ENCODE results near the gene DELE1. TPM values are rescaled to one million over a fixed set of nuclear protein-coding genes. Genes with fewer than 3 reads are reported as not detected.
A peak's percentile ranks its signal among the peaks of the same experiment; 100 is the strongest.
"Not testable (repeated sequence)": the region's sequence is repeated elsewhere in the genome, so short reads cannot be mapped to it uniquely, and the experiment has no call there.

Gene DELE1
- total RNA-seq, 4 donors from 2014 or later, result 42.5 to 99.6 (median 59.9) TPM

DNA sequence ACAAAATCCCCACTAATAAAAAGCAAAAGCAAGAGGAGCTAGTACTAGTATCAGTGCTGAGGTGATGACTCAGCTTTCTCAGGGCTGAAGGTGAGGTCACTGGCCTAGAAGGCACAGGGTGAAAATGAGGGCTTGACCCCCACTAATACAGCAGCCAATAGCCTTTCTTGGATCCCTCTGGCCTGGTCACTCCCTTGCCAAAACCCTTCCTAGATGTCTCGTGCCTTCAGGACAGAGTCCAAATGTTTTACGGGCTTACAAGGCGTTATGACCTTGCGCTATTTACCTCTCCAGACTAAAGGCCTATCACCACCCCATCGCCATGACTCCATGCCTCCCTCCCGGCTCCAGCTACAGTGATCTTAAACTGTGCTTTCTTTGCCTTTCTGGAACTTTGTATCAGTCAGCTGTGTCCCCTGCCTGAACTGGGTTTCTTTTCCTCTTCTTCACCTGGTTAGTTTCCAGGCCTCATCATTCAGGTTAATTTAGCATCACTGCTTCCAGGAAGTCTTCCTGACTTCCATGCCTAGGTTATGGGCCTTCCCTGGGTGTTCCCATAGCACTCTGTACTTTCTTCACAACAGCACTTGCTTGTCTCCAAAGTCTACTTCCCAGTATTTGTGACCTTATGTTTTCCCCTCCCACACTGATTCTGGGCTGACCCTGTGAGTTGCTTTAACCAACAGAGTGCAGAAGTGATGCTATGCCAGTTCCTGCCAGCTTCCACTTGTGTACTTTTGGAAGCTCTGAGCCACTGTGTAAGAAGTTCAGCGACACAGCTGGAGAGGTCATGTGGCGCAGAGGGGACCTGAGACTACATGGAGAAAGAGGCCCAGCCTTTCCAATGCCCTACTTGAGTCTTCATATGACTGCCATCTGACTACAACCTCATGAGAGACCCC lies 4.2 kb upstream of the DELE1 start:
- TF ChIP-seq, protein P1, sequence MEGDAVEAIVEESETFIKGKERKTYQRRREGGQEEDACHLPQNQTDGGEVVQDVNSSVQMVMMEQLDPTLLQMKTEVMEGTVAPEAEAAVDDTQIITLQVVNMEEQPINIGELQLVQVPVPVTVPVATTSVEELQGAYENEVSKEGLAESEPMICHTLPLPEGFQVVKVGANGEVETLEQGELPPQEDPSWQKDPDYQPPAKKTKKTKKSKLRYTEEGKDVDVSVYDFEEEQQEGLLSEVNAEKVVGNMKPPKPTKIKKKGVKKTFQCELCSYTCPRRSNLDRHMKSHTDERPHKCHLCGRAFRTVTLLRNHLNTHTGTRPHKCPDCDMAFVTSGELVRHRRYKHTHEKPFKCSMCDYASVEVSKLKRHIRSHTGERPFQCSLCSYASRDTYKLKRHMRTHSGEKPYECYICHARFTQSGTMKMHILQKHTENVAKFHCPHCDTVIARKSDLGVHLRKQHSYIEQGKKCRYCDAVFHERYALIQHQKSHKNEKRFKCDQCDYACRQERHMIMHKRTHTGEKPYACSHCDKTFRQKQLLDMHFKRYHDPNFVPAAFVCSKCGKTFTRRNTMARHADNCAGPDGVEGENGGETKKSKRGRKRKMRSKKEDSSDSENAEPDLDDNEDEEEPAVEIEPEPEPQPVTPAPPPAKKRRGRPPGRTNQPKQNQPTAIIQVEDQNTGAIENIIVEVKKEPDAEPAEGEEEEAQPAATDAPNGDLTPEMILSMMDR (IDR thresholded peaks at IDR 0.05), result no peak
- Histone ChIP-seq H3K4me1 (peaks cover 16% of the 10 kb centered on the region), H3K27ac (no peak overlapping the region), H3K4me3 (no peak overlapping the region), H3K9me3 (no peaks in the 10 kb centered on the region), H3K36me3 (no peaks in the 10 kb centered on the region), H3K27me3 (no peaks in the 10 kb centered on the region)
- no peak for DNase-seq (ENCODE audit: low spot score in 2 of 2)
- WGBS, result 90% methylated on average over 8 of the region's 8 CpGs

DNA sequence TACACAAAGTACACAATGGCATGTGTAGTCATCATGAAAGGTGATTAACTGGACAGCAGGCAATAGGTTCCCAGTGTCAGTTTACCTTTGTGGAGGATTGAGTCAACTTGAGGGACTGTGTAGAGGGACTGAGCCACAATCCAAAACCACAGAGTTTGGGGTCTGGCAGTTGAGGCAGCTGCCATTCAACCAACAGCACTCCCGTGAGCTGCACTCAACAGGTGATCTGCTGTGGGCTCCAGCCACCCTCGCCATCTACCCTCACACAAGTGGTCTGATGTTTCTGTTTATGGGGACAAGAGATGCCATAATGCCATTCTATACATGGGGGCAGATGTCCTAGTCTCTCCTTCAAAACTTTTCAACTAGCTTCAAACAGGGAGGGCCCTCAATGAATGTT lies 2.9 kb upstream of the DELE1 start:
- TF ChIP-seq POLR2A (IDR thresholded peaks at IDR 0.05), result no peak
- TF ChIP-seq EP300 (IDR thresholded peaks at IDR 0.05), result no peak
- TF ChIP-seq, protein P1 (IDR thresholded peaks at IDR 0.05), result no peak
- no peak for TF ChIP-seq POLR2AphosphoS5 (IDR thresholded peaks at IDR 0.05)
- H3K36me3 ChIP-seq, result peaks cover 7% of the 10 kb centered on the region
- H3K27ac ChIP-seq, result no peak overlapping the region
- whole genome bisulfite sequencing, result 92% methylated on average over 2 of the region's 2 CpGs
- peaks cover 20% of the 10 kb centered on the region for H3K4me1 ChIP-seq
- H3K4me3 ChIP-seq, result no peak overlapping the region
- no peaks in the 10 kb centered on the region for H3K27me3 ChIP-seq
- DNase-seq (ENCODE audit: low spot score in 2 of 2), result no peak
- H3K9me3 ChIP-seq, result no peaks in the 10 kb centered on the region

DNA sequence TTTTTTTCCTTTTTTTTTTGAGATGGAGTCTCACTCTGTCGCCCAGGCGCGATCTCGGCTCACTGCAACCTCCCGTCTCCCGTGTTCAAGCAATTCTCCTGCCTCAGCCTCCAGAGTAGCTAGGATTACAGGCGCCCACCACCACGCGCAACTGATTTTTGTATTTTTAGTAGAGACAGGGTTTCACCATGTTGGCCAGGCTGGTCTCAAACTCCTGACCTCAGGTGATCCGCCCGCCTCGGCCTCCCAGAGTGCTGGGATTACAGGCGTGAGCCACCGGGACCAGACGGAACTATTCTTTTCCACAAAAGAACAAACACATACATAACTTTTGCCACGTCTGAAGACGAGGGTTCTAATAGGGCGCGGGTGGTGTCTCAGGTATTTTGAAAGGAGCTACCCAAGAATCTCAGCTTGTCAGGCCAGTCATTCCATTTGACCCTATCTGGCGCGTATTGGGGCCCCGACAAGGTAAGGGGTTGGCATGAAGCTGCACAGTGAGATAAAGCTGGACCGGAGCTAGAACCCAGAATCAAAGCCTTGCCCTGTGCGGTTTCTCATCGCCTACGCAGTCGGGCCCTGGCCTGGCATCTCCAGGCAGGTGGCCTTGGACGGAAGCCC lies 734 bp upstream of the DELE1 start:
- H3K27me3 ChIP-seq; H3K9me3 ChIP-seq; DNase-seq (ENCODE audit: low spot score in 2 of 2): not testable (repeated sequence)
- 53% methylated on average over 27 of the region's 28 CpGs for WGBS
- peaks cover 26% of the 10 kb centered on the region for H3K36me3 ChIP-seq
- peak overlapping the region; percentile 95 for H3K27ac ChIP-seq
- peak overlapping the region; percentile 76 for H3K4me3 ChIP-seq
- H3K4me1 ChIP-seq, result peaks cover 20% of the 10 kb centered on the region

- Histone ChIP-seq H3K27me3 (no peaks in the 10 kb centered on the region), H3K4me3 (no peak overlapping the region), H3K9me3 (no peaks in the 10 kb centered on the region), H3K27ac (no peak overlapping the region), H3K4me1 (peaks cover 20% of the 10 kb centered on the region), H3K36me3 (peaks cover 60% of the 10 kb centered on the region)
- DNase-seq (ENCODE audit: low spot score in 2 of 2), result no peak
- TF ChIP-seq, protein P1 (IDR thresholded peaks at IDR 0.05), result no peak
- TF ChIP-seq EP300 (IDR thresholded peaks at IDR 0.05) (no peak), POLR2A (IDR thresholded peaks at IDR 0.05) (no peak), POLR2AphosphoS5 (IDR thresholded peaks at IDR 0.05) (no peak)
- 81% methylated on average over 2 of the region's 2 CpGs for WGBS
Measured at GRCh38 chr5:141926434-141926833, 2.8 kb downstream of the DELE1 start.

GRCh38 chr5:141928051-141928450 lies 4.4 kb downstream of the DELE1 start:
- WGBS, result 77% methylated on average over 8 of the region's 8 CpGs
- Histone ChIP-seq H3K27ac (no peak overlapping the region), H3K9me3 (no peaks in the 10 kb centered on the region), H3K27me3 (no peaks in the 10 kb centered on the region), H3K36me3 (peaks cover 72% of the 10 kb centered on the region), H3K4me3 (no peak overlapping the region), H3K4me1 (peaks cover 13% of the 10 kb centered on the region)
- TF ChIP-seq POLR2A (IDR thresholded peaks at IDR 0.05), result no peak
- TF ChIP-seq EP300 (IDR thresholded peaks at IDR 0.05), result no peak
- TF ChIP-seq POLR2AphosphoS5 (IDR thresholded peaks at IDR 0.05), result no peak
- TF ChIP-seq, protein P1 (IDR thresholded peaks at IDR 0.05), result no peak
- no peak for DNase-seq (ENCODE audit: low spot score in 2 of 2)

Measured in suprapubic skin (tissue), 4 donors.